Choroid plexus epithelial cell (primary cell): Measurements from ENCODE around the gene RYR2.

Source experiments
- DNase-seq: peaks from one replicate; pipeline ENCODE4 v3.0.0-alpha.2; 2010; ENCODE audit warnings: low read depth
- H3K4me3 ChIP-seq: 2 replicates; pipeline ENCODE4 v1.5.1; 2011; ENCODE audit warnings: low read depth, mild to moderate bottlenecking, control low read depth, low read length, moderate library complexity
- TF ChIP-seq, protein P1 (sequence below): conservative IDR thresholded peaks from 2 replicates; pipeline ENCODE4 v1.5.1; 2011; ENCODE audit warnings: low read depth, mild to moderate bottlenecking, control low read depth, inconsistent platforms, low read length, moderate library complexity

The RYR2 gene

DNA sequence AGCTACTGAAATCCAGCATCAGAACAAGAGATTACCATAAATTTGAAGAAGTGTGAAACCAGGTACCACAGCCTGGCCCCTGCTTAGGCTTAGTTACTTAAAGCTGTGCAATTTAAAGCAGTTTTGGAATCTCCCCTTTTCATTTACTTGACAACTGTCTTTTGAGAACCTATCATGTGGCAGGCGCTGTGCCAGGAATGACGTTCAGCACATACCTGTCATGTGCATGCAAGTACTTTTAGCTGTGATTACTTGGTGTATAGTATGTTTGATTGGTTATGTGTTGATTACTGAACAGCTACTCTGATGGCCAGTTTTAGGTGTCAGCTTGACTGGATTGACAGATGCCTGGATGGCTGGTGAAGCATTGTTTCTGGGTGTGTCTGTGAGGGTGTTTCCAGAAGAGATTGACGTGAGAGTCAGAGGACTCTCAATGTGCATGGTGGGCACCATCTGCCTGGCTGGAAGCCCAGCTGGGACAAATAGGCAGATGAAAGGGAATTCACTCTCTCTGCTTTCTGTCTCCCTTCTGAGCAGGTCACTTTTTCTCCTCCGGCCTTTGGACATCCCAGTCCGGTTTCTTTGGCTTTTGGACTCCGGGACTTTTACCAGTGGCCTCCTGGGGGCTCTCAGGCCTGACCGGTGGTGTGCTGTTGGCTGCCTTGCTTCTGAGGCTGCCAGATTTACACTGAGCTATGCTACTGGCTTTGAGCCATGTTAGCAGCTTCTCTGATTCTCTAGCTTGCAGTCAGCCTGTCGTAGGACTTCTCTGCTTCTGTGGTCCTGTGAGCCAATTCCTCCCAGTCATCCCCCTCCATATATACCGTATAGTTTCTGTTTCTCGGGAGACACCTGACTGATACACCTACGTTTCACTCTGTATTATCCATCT lies 178.0 kb downstream of the RYR2 start:
- no peak for DNase-seq
- TF ChIP-seq, protein P1, sequence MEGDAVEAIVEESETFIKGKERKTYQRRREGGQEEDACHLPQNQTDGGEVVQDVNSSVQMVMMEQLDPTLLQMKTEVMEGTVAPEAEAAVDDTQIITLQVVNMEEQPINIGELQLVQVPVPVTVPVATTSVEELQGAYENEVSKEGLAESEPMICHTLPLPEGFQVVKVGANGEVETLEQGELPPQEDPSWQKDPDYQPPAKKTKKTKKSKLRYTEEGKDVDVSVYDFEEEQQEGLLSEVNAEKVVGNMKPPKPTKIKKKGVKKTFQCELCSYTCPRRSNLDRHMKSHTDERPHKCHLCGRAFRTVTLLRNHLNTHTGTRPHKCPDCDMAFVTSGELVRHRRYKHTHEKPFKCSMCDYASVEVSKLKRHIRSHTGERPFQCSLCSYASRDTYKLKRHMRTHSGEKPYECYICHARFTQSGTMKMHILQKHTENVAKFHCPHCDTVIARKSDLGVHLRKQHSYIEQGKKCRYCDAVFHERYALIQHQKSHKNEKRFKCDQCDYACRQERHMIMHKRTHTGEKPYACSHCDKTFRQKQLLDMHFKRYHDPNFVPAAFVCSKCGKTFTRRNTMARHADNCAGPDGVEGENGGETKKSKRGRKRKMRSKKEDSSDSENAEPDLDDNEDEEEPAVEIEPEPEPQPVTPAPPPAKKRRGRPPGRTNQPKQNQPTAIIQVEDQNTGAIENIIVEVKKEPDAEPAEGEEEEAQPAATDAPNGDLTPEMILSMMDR, result no peak
- H3K4me3 ChIP-seq, result no peak overlapping the region

DNA sequence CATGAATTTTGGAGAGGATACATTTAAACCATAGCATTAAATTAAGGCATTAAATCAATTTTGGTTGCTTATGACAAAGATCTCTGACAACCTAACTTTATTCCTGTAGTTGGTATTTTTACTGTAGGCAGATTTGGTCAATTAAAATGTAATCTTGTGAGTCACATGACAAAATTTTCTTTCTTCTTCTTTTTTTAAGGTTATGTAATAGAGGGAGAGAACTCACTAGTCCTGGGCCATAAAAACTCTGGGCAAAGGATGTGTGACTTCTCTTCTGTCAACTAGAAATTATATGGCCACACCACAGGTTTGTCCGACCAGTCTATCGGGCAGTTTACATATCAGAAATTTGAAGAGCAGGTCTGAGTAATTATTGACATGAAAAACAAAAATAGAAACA lies 181.4 kb downstream of the RYR2 start:
- TF ChIP-seq, protein P1, result no peak
- H3K4me3 ChIP-seq, result no peak overlapping the region
- DNase-seq, result no peak

- TF ChIP-seq, protein P1, result no peak
- DNase-seq, result no peak
- H3K4me3 ChIP-seq, result no peak overlapping the region
These were observed 184.4 kb downstream of the RYR2 start for GRCh38 chr1:237226177-237226944.

DNA sequence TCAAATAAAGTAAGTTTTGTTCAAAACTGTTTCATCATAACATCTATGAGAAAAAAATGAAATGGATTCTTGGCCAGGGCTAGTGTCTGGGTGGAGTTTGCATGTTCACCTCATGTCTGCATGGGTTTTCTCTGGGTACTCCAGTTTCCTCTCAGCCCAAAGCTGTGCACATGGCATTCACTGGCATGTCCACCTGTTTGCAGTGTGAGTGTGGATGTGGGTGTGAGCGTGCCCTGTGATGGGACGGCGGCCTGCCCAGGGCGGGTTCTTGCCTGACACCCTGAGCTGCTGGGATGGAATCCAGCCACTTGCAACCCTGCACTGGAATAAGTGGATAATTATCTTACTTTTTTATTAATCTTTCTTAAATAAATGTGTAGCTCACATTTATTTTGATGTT lies 185.5 kb downstream of the RYR2 start:
- no peak for DNase-seq
- TF ChIP-seq, protein P1, result no peak

DNA sequence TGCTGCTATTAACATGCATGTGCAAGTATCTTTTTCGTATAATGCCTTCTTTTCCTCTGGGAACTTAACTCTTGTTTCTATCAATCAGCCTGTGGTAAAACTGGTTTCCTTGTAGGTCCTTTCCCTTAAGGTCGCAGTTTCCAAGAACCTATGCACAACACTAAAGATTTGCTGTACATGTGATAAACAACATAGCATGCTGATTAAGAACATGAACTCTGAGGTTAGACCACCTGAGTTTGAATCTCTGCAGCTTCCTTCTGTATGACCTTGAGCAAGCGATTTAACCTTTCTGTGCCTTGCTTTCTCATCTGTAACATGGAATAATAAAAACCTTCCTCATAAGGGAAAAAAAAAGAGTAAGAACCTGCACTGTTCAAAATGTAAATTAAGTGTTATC lies 186.4 kb downstream of the RYR2 start:
- TF ChIP-seq, protein P1, result no peak
- no peak for DNase-seq
- no peak overlapping the region for H3K4me3 ChIP-seq

More for the DNA sequence above, 185.5 kb downstream of the RYR2 start:
- H3K4me3 ChIP-seq, result no peak overlapping the region

GRCh38 chr1:237229333-237229732 lies 187.3 kb downstream of the RYR2 start:
- TF ChIP-seq, protein P1, result no peak
- DNase-seq, result no peak

More at GRCh38 chr1:237229333-237229732, 187.3 kb downstream of the RYR2 start:
- no peak overlapping the region for H3K4me3 ChIP-seq
